ENCODE data around the gene REC8.

DNA sequence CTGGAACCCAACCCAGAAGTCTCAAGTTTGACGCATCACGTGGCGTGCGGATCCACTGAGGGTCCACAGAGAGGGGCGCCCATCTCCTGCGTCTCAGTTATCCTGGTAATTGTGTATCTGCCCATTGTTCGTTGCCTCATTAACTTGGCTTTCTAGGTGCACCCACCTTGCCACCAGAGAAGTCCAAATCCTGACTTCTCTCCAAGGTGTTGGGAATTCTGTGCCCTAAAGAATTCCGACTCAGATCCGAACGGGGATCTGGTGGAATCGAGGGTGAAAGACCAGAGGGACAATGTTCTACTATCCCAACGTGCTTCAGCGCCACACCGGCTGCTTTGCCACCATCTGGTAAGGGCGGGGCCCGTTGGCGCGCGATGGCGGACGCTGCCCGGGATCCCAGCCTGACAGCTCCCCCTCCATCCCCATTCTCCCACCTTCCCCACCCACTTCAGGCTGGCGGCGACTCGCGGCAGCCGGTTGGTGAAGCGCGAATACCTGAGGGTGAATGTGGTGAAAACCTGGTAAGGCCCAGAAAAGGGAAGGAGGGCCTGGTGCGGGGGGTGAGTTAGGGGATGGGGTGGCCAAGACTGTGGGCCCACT is 481 bp downstream of the REC8 start:
- TF ChIP-seq ZNF274 (IDR thresholded peaks at IDR 0.05; ENCODE audit: low read depth, low read length) (no peak), CTCF (IDR thresholded peaks at IDR 0.05 in 2 of 3, conservative IDR thresholded peaks at IDR 0.05 in 1 of 3; ENCODE audit: borderline replicate concordance in 1 of 3, insufficient read depth in 1 of 3, low read depth in 2 of 3, low read length in 2 of 3) (no peak), POLR2A (IDR thresholded peaks at IDR 0.05; ENCODE audit: borderline replicate concordance, extremely low read depth, insufficient read depth, insufficient read length) (no peak), POLR2AphosphoS5 (IDR thresholded peaks at IDR 0.05; ENCODE audit: low read depth, low read length) (no peak), ZFX (IDR thresholded peaks at IDR 0.05) (no peak)

Measured in HCT116 (cell line).